GM12878 (cell line): Measurements from ENCODE around the gene RPP30. TPM values are rescaled to one million over a fixed set of nuclear protein-coding genes. Genes with fewer than 3 reads are reported as not detected.

Source experiments
- ATAC-seq: fragments of 200-7000 bp; cut with Tn5 transposase; 3 replicates; pipeline ENCODE4 v1.9.1; 2020; ENCODE audit warnings: mild to moderate bottlenecking, moderate library complexity
- BruUV-seq: library from RNA; stranded (reverse); fragments of 400-500 nt; replicated peaks from 2 replicates; lab custom pipeline; 2021; lab: Mats Ljungman, UMichigan
- CTCF ChIA-PET: fragments of 300-600 bp; sonication (Branson Sonifier 250); formaldehyde crosslinking; extraction: SDS; loops from one replicate; lab custom pipeline; 2021; ENCODE audit warnings: inconsistent platforms; lab: Yijun Ruan, JAX
- POLR2A ChIA-PET: fragments of 350-600 bp; formaldehyde crosslinking; extraction: SDS; loops from one replicate; lab custom pipeline; 2021; ENCODE audit warnings: inconsistent platforms; lab: Charles Lee
- RAD21 ChIA-PET: fragments of 300-600 bp; sonication (Branson Sonifier 250); formaldehyde crosslinking; loops from one replicate; lab custom pipeline; 2023; ENCODE audit warnings: antibody characterized with exemption; ENCODE audit not compliant: unreplicated experiment; lab: Charles Lee
- SMC1A ChIA-PET: fragments of 300-600 bp; sonication (Branson Sonifier 250); formaldehyde crosslinking; loops from one replicate; lab custom pipeline; 2023; ENCODE audit not compliant: unreplicated experiment, uncharacterized antibody; lab: Charles Lee
- DNase-seq: peaks from one replicate; pipeline ENCODE4 v3.0.0-alpha.2; 2011; ENCODE audit warnings: low read depth, low spot score
- FAIRE-seq: peaks from 3 replicates; lab custom pipeline; 2011; peaks lifted over from hg19 to GRCh38; lab: Jason Lieb, UNC
- H2AFZ ChIP-seq: 2 replicates; pipeline ENCODE4 v1.6.0; 2011; ENCODE audit warnings: low read depth, low read length, control low read depth; ENCODE audit not compliant: control insufficient read depth
- H3K27ac ChIP-seq: 2 replicates; pipeline ENCODE4 v1.5.1; 2011; ENCODE audit warnings: control low read depth; ENCODE audit not compliant: control insufficient read depth, insufficient read depth
- H3K27me3 ChIP-seq, 2 experiments: replicated peaks in 1 of 2; 2 replicates each; pipeline versions ENCODE4 v1.6.0 to v1.6.1; 2011; ENCODE audit warnings: low read length in 1 of 2; ENCODE audit not compliant: control insufficient read depth in 2 of 2, insufficient read depth in 2 of 2
- H3K36me3 ChIP-seq, 2 experiments: 2 replicates each; pipeline ENCODE4 v1.5.1; 2011; ENCODE audit warnings: low read length in 1 of 2; ENCODE audit not compliant: control insufficient read depth in 2 of 2, insufficient read depth in 2 of 2
- H3K4me1 ChIP-seq: 2 replicates; pipeline ENCODE4 v1.6.1; 2011; ENCODE audit warnings: mild to moderate bottlenecking, low read length, moderate library complexity, mixed read lengths; ENCODE audit not compliant: control insufficient read depth, insufficient read depth
- H3K4me2 ChIP-seq: 2 replicates; pipeline ENCODE4 v1.6.0; 2011; ENCODE audit warnings: control low read depth; ENCODE audit not compliant: control insufficient read depth, insufficient read depth
- H3K4me3 ChIP-seq: fragments of 200-600 bp; sonication (generic); 2 replicates; pipeline ENCODE4 v1.5.1; 2016
- H3K79me2 ChIP-seq: 2 replicates; pipeline ENCODE4 v1.6.0; 2011; ENCODE audit warnings: low read length; ENCODE audit not compliant: control insufficient read depth, insufficient read depth
- H3K9ac ChIP-seq: 2 replicates; pipeline ENCODE4 v1.8.0; 2011; ENCODE audit warnings: low read length, control low read depth, mixed read lengths; ENCODE audit not compliant: control insufficient read depth, insufficient read depth
- H3K9me3 ChIP-seq: replicated peaks from 3 replicates; pipeline ENCODE4 v1.5.1; 2011; ENCODE audit warnings: mild to moderate bottlenecking, low read length; ENCODE audit not compliant: control insufficient read depth, insufficient read depth
- H4K20me1 ChIP-seq: 2 replicates; pipeline ENCODE4 v1.6.0; 2011; ENCODE audit not compliant: control insufficient read depth, insufficient read depth
- BCLAF1 ChIP-seq: fragments of 450-650 bp; IDR thresholded peaks from 2 replicates; pipeline ENCODE4 v1.6.1; 2017; ENCODE audit warnings: antibody characterized with exemption, mild to moderate bottlenecking, moderate library complexity
- GATAD2B ChIP-seq: fragments of 450-650 bp; conservative IDR thresholded peaks from 2 replicates; pipeline ENCODE4 v1.6.1; 2017; ENCODE audit warnings: low read depth, mild to moderate bottlenecking, moderate library complexity
- LARP7 ChIP-seq: fragments of 450-650 bp; IDR thresholded peaks from 2 replicates; pipeline ENCODE4 v1.6.1; 2017; ENCODE audit warnings: mild to moderate bottlenecking
- MAX ChIP-seq: IDR thresholded peaks from 2 replicates; pipeline ENCODE4 v1.6.1; 2012; ENCODE audit warnings: low read depth, low read length, improper control_type of control experiment
- SMARCA5 ChIP-seq: fragments of 450-650 bp; IDR thresholded peaks from 2 replicates; pipeline ENCODE4 v1.6.1; 2017; ENCODE audit warnings: mild to moderate bottlenecking
- SP1 ChIP-seq: IDR thresholded peaks from one replicate; pipeline ENCODE4 v1.6.1; 2011; ENCODE audit warnings: low read depth, low read length
- SREBF2 ChIP-seq: IDR thresholded peaks from 2 replicates; pipeline ENCODE4 v1.6.1; 2012; ENCODE audit warnings: mild to moderate bottlenecking, low read length
- TCF3 ChIP-seq: IDR thresholded peaks from 2 replicates; pipeline ENCODE4 v1.6.1; 2012; ENCODE audit warnings: low read depth, mild to moderate bottlenecking, low read length, borderline replicate concordance; ENCODE audit not compliant: insufficient read depth
- whole genome bisulfite sequencing: methylation state at CpG from one replicate; pipeline ENCODE4 v1.1.6; 2016; ENCODE audit warnings: low lambda C conversion rate; ENCODE audit not compliant: insufficient replicate concordance, insufficient coverage; ENCODE audit errors: missing lambda C conversion rate; 5-methylcytosine and 5-hydroxymethylcytosine counted together
- in situ Hi-C: fragments of 300-500 bp; cut with MboI; formaldehyde crosslinking; loops from 9 replicates; pipeline ENCODE4 v1.14.3; 2018; ENCODE audit warnings: mixed read lengths
- intact Hi-C: fragments of 100-400 bp; cut with micrococcal nuclease; formaldehyde crosslinking; loops from one replicate; pipeline ENCODE4 v1.14.2; 2022; ENCODE audit not compliant: unreplicated experiment
- polyA plus RNA-seq, 11 experiments: library from polyadenylated mRNA; depleted of rRNA in 4 of 11; unstranded in 6 of 11; stranded (reverse) in 5 of 11; fragments of >200 nt; fragmentation: Nextera tagmentation in 4 of 11; fragmentation: Illumina TruSeq in 1 of 11; extraction: Ambion mirVana in 4 of 11; extraction: Trizol in 1 of 11; gene quantifications; 1 replicate in 1 of 11; 2 replicates in 10 of 11; pipeline versions ENCODE4 v1.2.1 to v1.2.3, GENCODE V29; 2011 to 2016; ENCODE audit warnings: inconsistent platforms in 2 of 11, missing spikeins in 2 of 11, low read depth in 1 of 11
- total RNA-seq, 4 experiments: library from RNA; depleted of rRNA in 3 of 4; stranded (reverse); fragments of >200 nt in 3 of 4; fragmentation: Illumina TruSeq in 1 of 4; extraction: Trizol in 1 of 4; gene quantifications; 2 replicates each; pipeline versions ENCODE4 v1.2.1 to v1.2.3, GENCODE V29; 2013 to 2021

RPP30 gene
- total and polyA plus RNA-seq, 10 of the 15 experiments (the other 5 are each of a cell fraction or from before 2014, with no cell fraction given), result 48.0 to 208 (median 72.6) TPM

- no peak overlapping the region for H2AFZ ChIP-seq
- H3K9me3 ChIP-seq, result no peaks in the 10 kb centered on the region; the same call in 2 of the 3 replicates
- no peaks in the 10 kb centered on the region for H3K79me2 ChIP-seq
- no peaks in the 10 kb centered on the region for H3K4me1 ChIP-seq
- POLR2A ChIA-PET, result no interaction called here
- no peaks in the 10 kb centered on the region for H4K20me1 ChIP-seq
- ATAC-seq, result no peak
- no peaks in the 10 kb centered on the region for H3K36me3 ChIP-seq
- intact Hi-C loops (no loop called here), in situ Hi-C loops (no loop called here)
- no TSS peak for BruUV-seq
- RAD21 ChIA-PET, result no interaction called here
- no peak for DNase-seq
- FAIRE-seq, result no peak
- WGBS, result 93% methylated on average over 1 of the region's 1 CpG
- no peaks in the 10 kb centered on the region for H3K27me3 ChIP-seq
- H3K4me3 ChIP-seq, result no peak overlapping the region
- H3K27ac ChIP-seq, result no peak overlapping the region
- CTCF ChIA-PET, result no interaction called here
- TF ChIP-seq SREBF2 (no peak), LARP7 (no peak), SMARCA5 (no peak)
- H3K4me2 ChIP-seq, result no peak overlapping the region
- H3K9ac ChIP-seq, result no peak overlapping the region
- SMC1A ChIA-PET, result interaction anchor here (0.8 kb wide), 1 partner anchor 16 kb away, joined by 3 read pairs; no protein-coding TSS in a partner anchor
Measured at GRCh38 chr10:90837486-90837885, 34.3 kb upstream of the RPP30 start.

- H3K27me3 ChIP-seq, result peaks cover 0 to 2% of the 10 kb centered on the region in 2 experiments; a peak in 1 of 4 replicates
- CTCF ChIA-PET, result no interaction called here
- no peaks in the 10 kb centered on the region; the same call in 2 of the 3 replicates for H3K9me3 ChIP-seq
- no peak for DNase-seq
- TF ChIP-seq GATAD2B (no peak), MAX (no peak), BCLAF1 (no peak), TCF3 (no peak), SP1 (no peak)
- SMC1A ChIA-PET, result no interaction called here
- H3K4me2 ChIP-seq, result no peak overlapping the region
- ATAC-seq, result peak; percentile 38
- H2AFZ ChIP-seq, result no peak overlapping the region
- H3K9ac ChIP-seq, result no peak overlapping the region
- intact Hi-C loops (no loop called here), in situ Hi-C loops (no loop called here)
- H3K36me3 ChIP-seq, result no peaks in the 10 kb centered on the region
- FAIRE-seq, result no peak
- H3K4me3 ChIP-seq, result no peak overlapping the region
- H3K4me1 ChIP-seq, result no peaks in the 10 kb centered on the region
- H3K27ac ChIP-seq, result no peak overlapping the region
- no TSS peak for BruUV-seq
- POLR2A ChIA-PET, result no interaction called here
- 0% methylated on average over 1 of the region's 1 CpG for WGBS
- RAD21 ChIA-PET, result no interaction called here
- H3K79me2 ChIP-seq, result no peaks in the 10 kb centered on the region
- H4K20me1 ChIP-seq, result no peaks in the 10 kb centered on the region
Measured at GRCh38 chr10:90842725-90843124, 29.0 kb upstream of the RPP30 start.
